GM06990 (cell line): ENCODE results near the gene ZNF556.

Experiments used
- DNase-seq: peaks from one replicate; pipeline ENCODE4 v3.0.0-alpha.2; 2011; ENCODE audit not compliant: insufficient read length; ENCODE audit errors: extremely low read depth
- H3K27me3 ChIP-seq: replicated peaks from 2 replicates; pipeline ENCODE4 v1.6.0; 2011; ENCODE audit warnings: low read length; ENCODE audit not compliant: control insufficient read depth, insufficient read depth
- H3K36me3 ChIP-seq: 2 replicates; pipeline ENCODE4 v1.5.1; 2011; ENCODE audit warnings: low read length; ENCODE audit not compliant: control insufficient read depth, insufficient read depth
- H3K4me3 ChIP-seq: replicated peaks from 2 replicates; pipeline ENCODE4 v1.5.1; 2011; ENCODE audit warnings: low read depth, mild to moderate bottlenecking, control low read depth, low read length
- TF ChIP-seq, protein P1 (sequence below): IDR thresholded peaks from 2 replicates; pipeline ENCODE4 v1.5.1; 2011; ENCODE audit warnings: low read length, control low read depth, mild to moderate bottlenecking, inconsistent platforms; ENCODE audit not compliant: insufficient read depth, poor library complexity, severe bottlenecking

ZNF556 gene

DNA sequence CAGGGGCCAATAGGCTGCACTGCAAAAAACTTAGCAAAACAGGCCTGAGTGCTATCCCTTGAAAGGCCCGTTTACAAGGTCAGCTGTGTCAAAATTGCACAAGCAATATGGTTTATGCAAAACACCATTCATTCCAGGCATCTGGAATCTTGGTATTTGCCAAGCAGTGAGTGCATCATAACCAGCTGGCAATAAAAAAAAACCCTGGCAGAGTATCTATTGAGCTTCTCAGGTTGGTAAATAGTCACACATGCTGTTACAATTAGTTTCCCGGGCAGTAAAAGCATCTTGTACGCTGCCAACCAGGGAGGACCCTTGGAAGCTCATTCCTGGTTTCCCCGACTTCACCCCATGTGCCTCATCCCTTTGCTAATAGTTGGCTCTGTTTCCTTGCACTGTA is 56.4 kb downstream of the ZNF556 start:
- TF ChIP-seq, protein P1, sequence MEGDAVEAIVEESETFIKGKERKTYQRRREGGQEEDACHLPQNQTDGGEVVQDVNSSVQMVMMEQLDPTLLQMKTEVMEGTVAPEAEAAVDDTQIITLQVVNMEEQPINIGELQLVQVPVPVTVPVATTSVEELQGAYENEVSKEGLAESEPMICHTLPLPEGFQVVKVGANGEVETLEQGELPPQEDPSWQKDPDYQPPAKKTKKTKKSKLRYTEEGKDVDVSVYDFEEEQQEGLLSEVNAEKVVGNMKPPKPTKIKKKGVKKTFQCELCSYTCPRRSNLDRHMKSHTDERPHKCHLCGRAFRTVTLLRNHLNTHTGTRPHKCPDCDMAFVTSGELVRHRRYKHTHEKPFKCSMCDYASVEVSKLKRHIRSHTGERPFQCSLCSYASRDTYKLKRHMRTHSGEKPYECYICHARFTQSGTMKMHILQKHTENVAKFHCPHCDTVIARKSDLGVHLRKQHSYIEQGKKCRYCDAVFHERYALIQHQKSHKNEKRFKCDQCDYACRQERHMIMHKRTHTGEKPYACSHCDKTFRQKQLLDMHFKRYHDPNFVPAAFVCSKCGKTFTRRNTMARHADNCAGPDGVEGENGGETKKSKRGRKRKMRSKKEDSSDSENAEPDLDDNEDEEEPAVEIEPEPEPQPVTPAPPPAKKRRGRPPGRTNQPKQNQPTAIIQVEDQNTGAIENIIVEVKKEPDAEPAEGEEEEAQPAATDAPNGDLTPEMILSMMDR: no peak
- no peak overlapping the region for H3K4me3 ChIP-seq
- no peaks in the 10 kb centered on the region for H3K27me3 ChIP-seq
- no peaks in the 10 kb centered on the region for H3K36me3 ChIP-seq
- DNase-seq: no peak

DNA sequence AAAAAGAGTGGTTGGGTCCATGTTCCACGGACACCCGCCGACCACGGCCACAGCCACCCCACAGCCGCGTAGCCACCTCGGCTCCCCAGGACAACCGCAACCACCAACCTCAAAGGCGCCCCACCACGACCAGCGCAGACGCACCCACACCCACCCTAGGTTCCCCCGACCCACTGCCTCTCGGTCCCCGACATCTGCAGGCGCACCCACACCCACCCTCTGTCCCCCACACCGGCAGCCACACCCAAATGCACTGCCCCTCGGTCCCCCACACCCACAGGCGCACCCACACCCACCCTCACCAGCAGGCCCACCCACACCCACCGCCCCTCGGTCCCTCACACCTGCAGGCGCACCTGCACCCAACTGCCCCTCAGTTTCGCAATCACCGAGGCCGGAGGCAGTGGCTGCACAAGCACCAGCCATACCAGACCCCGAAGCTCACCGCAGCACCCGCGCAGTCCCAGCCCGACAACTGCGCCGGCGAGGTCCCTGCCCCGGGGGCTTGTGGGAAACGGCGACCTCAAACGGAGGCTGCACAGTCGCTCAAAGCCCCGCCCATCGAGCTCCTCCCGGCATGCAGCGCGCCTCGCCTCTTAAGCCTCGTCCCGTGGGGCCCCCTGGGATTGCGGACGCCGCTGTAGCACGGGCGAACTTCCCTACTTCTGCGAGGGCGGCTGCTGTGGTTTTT is 59.4 kb downstream of the ZNF556 start:
- no peaks in the 10 kb centered on the region for H3K27me3 ChIP-seq
- no peaks in the 10 kb centered on the region for H3K36me3 ChIP-seq
- TF ChIP-seq, protein P1: no peak
- H3K4me3 ChIP-seq: no peak overlapping the region
- DNase-seq: no peak

DNA sequence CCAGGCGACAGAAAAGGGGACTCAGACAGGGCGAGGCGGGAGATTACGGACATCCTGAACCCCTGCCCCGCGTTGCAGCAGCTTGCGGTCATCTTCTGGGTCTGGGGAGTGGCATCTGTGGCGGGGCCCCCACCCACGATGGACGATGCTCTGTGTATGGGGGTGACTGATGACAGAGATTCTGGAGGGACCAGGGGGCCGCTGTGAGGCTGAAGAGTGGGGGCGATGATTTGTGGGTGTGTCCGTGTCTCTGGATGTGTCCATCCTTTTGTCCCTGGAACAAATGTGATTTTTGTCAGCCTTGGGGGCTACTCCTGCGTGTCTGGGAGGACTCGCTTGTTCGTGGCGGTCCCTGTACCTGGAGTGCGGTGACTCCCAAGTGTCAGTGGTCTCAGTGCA is 59.9 kb downstream of the ZNF556 start:
- TF ChIP-seq, protein P1: no peak
- H3K27me3 ChIP-seq: no peaks in the 10 kb centered on the region
- no peak for DNase-seq
- no peak overlapping the region for H3K4me3 ChIP-seq
- H3K36me3 ChIP-seq: no peaks in the 10 kb centered on the region
